Measurements from ENCODE around the gene MIOX. TPM values are rescaled to one million over a fixed set of nuclear protein-coding genes. Genes with fewer than 3 reads are reported as not detected.

MIOX gene
- total RNA-seq, 1 donor, result not detected

- Histone ChIP-seq H3K27me3 (ENCODE audit: insufficient read depth, low read length) (no peaks in the 10 kb centered on the region), H3K4me3 (ENCODE audit: insufficient read depth, low read length) (no peak overlapping the region), H3K9me3 (ENCODE audit: low read depth, low read length) (no peaks in the 10 kb centered on the region), H3K27ac (ENCODE audit: low read depth, low read length) (no peak overlapping the region), H3K4me2 (ENCODE audit: insufficient read depth, low read length) (no peak overlapping the region), H4K20me1 (ENCODE audit: insufficient read depth, low read length) (peaks cover 14% of the 10 kb centered on the region), H3K79me2 (ENCODE audit: insufficient read depth, low read length) (peaks cover 27% of the 10 kb centered on the region), H2AFZ (ENCODE audit: low read length) (no peak overlapping the region), H3K36me3 (ENCODE audit: insufficient read depth, low read length) (peaks cover 17% of the 10 kb centered on the region), H3K4me1 (ENCODE audit: insufficient read depth, low read length) (peaks cover 4% of the 10 kb centered on the region)
- TF ChIP-seq CTCF (IDR thresholded peaks at IDR 0.05; ENCODE audit: extremely low read depth, low read depth, low read length), result no peak
- DNase-seq (ENCODE audit: insufficient read length, low spot score, missing footprints), result peak; percentile 77
Observed at GRCh38 chr22:50502628-50503474, 16.2 kb downstream of the MIOX start.

GRCh38 chr22:50503475-50504145 is 17.0 kb downstream of the MIOX start:
- Histone ChIP-seq H3K4me1 (ENCODE audit: insufficient read depth, low read length) (peaks cover 5% of the 10 kb centered on the region), H3K27me3 (ENCODE audit: insufficient read depth, low read length) (no peaks in the 10 kb centered on the region), H3K9me3 (ENCODE audit: low read depth, low read length) (no peaks in the 10 kb centered on the region), H3K27ac (ENCODE audit: low read depth, low read length) (no peak overlapping the region), H3K36me3 (ENCODE audit: insufficient read depth, low read length) (peaks cover 17% of the 10 kb centered on the region), H3K79me2 (ENCODE audit: insufficient read depth, low read length) (peaks cover 30% of the 10 kb centered on the region), H4K20me1 (ENCODE audit: insufficient read depth, low read length) (peaks cover 12% of the 10 kb centered on the region), H2AFZ (ENCODE audit: low read length) (no peak overlapping the region), H3K4me3 (ENCODE audit: insufficient read depth, low read length) (no peak overlapping the region), H3K4me2 (ENCODE audit: insufficient read depth, low read length) (no peak overlapping the region)
- TF ChIP-seq CTCF (IDR thresholded peaks at IDR 0.05; ENCODE audit: extremely low read depth, low read depth, low read length), result no peak
- peak; percentile 68 for DNase-seq (ENCODE audit: insufficient read length, low spot score, missing footprints)

- H3K27me3 ChIP-seq (ENCODE audit: insufficient read depth, low read length), result no peaks in the 10 kb centered on the region
- H3K4me3 ChIP-seq (ENCODE audit: insufficient read depth, low read length), result no peak overlapping the region
- peaks cover 17% of the 10 kb centered on the region for H3K36me3 ChIP-seq (ENCODE audit: insufficient read depth, low read length)
- H3K79me2 ChIP-seq (ENCODE audit: insufficient read depth, low read length), result peaks cover 39% of the 10 kb centered on the region
- no peak overlapping the region for H3K4me2 ChIP-seq (ENCODE audit: insufficient read depth, low read length)
- no peak overlapping the region for H2AFZ ChIP-seq (ENCODE audit: low read length)
- H3K27ac ChIP-seq (ENCODE audit: low read depth, low read length), result no peak overlapping the region
- H3K4me1 ChIP-seq (ENCODE audit: insufficient read depth, low read length), result peaks cover 13% of the 10 kb centered on the region
- DNase-seq (ENCODE audit: insufficient read length, low spot score, missing footprints), result peak; percentile 65
- H4K20me1 ChIP-seq (ENCODE audit: insufficient read depth, low read length), result peaks cover 12% of the 10 kb centered on the region
- H3K9me3 ChIP-seq (ENCODE audit: low read depth, low read length), result no peaks in the 10 kb centered on the region
- TF ChIP-seq CTCF (IDR thresholded peaks at IDR 0.05; ENCODE audit: extremely low read depth, low read depth, low read length), result no peak
Observed at GRCh38 chr22:50504369-50505211, 17.9 kb downstream of the MIOX start.
